GM19239 (cell line): ENCODE data around the gene SLC35A2.
"Not testable (repeated sequence)": the region's sequence is repeated elsewhere in the genome, so short reads cannot be mapped to it uniquely, and the experiment has no call there.

Source experiments
- DNase-seq: peaks from one replicate; pipeline ENCODE4 v3.0.0; 2011; ENCODE audit warnings: low spot score; ENCODE audit not compliant: insufficient read length
- FAIRE-seq: peaks from 2 replicates; lab custom pipeline; 2011; peaks lifted over from hg19 to GRCh38; lab: Jason Lieb, UNC

SLC35A2 gene

DNA sequence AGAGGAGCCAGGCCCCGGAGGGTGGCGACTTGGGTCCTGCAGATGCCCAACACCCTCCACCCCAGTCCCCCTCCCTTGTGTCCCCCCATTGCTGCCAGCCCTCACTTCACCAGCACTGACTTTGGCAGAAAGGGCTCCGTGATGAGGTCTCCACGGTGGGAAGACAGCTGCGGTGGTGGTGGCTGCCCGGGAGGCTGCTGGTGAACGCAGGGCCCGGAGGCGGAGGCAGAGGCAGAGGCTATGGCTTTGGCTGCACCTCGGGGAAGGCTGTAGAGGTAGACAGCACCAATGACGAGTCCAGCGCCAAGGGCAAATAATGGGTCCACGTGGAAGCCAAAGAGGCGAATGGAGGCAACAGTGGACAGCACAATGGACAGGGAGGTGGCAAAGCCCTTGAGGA is 6.8 kb downstream of the SLC35A2 start:
- FAIRE-seq (no peak), DNase-seq (no peak)

DNA sequence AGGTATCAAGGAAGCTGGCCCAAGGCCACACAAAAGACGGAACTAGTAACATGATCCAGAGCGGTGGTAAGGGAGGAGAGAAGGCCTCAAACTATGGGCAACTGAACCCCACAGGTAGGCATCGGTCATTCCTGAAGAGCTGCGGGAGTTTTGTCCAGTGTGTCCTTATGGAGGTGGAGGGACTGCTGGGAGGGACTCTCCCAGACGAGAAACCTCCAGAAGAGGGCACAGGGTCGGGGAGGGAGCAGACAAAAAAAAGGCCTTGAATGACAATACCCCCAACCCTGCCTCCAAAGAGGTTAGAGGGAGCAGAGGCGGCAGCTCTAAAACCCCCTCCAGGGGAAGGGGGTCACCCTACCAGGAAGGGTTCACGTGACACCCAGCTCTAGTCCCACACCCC is 7.3 kb downstream of the SLC35A2 start:
- no peak for DNase-seq
- no peak for FAIRE-seq

DNA sequence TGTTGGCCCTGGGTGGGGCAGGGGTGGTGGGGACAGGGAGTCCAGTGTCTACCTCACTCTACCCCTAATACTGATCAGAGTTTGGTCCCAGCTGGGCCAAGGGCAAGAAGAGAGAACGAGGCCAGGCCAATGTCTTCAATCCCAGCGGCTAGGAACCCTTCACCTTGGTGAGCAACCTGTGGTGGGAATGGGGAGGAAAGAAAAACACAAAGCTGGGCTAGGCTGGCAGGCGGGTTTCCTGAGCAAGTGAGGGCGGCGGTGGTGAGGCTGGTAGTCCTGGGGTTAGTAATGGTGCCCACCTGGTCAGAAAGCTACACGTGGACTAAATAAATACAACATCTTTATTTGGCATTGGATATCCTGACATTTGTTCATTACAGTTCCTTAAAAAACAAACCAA is 8.2 kb downstream of the SLC35A2 start:
- DNase-seq (no peak), FAIRE-seq (no peak)

DNA sequence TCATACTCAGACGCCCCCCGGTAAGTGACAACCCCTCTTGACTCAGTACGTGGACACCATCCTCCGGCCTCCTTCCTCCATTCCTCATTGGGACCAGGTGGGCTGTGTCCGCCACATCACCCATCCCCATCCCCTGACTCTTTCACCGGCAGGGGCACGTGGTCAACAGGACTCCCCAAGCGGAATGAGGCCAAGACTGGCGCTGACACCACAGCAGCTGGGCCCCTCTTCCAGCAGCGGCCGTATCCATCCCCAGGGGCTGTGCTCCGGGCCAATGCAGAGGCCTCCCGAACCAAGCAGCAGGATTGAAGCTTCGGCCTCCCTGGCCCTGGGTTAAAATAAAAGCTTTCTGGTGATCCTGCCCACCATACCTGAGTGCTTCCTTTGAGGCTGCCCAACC is 8.7 kb downstream of the SLC35A2 start:
- DNase-seq (no peak), FAIRE-seq (no peak)

DNA sequence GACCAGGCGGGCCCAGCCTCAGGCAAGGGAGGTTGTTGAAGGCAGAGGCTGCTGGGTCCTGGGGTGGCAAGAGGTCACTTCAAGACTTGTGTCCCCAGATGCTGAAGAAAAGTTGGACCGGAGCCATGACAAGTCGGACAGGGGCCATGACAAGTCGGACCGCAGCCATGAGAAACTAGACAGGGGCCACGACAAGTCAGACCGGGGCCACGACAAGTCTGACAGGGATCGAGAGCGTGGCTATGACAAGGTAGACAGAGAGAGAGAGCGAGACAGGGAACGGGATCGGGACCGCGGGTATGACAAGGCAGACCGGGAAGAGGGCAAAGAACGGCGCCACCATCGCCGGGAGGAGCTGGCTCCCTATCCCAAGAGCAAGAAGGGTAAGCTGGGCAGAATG is 9.3 kb downstream of the SLC35A2 start:
- DNase-seq, result no peak
- FAIRE-seq, result no peak

DNA sequence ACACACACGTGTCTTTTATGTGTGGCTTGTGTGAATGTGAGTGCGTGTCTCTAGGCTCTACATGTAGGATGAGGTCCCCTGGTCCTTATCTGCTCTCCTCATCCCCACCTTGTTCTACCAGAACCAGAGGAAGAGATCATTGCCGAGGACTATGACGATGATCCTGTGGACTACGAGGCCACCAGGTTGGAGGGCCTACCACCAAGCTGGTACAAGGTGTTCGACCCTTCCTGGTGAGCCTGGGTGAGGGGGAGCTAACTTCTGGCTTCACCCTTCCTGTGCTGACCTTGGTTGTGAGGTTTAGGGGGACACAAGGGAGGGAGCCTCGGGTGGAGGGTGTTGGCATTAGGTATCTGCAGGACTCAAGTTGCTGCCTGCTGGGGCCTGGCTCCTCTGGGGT is 10.4 kb downstream of the SLC35A2 start:
- no peak for FAIRE-seq
- DNase-seq, result no peak

DNA sequence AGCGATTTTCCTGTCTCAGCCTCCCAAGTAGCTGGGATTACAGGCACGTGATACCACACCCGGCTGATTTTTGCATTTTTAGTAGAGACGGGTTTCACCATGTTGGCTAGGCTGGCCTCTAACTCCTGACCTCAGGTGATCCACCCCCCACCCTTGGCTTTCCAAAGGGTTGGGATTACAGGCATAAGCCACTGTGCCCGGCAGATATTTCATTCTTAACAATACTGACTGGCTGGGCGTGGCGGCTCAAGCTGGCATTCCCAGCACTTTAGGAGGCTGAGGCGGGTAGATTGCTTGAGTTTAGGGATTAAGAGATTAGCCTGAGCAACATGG is 12.4 kb downstream of the SLC35A2 start:
- DNase-seq (no peak), FAIRE-seq (no peak)

DNA sequence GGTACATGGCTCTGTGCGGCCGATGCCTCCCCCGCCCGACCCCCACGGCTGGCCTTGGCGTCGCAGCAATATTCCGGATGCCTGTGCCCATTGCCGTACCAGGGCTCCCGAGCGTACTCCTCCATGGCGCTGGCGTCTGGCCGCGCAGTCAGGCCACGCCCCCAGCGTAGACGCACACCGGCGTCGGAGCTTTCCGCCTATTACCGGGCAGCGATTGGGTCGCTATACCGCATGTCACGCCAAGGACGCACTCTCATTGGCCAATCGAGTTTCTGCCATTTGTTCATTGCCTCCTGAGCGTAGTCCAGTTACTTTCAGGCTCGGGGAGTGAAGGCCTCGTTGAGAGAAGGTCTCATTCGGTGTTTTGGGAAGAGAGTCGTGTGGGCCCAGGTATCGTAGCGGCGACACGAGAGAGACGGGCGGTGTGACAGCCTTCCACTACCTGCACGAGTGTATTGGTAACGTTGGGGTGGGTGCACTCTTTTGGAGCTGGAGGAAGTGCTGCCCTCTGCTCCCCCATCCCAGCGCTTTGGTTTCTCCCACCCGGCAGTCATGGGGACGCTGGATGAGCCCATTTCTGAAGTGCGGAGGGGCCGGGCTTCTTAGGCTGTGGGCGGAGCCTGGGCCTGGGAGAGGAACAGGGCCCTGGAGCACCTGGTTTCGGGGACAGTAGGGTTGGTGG is 13.7 kb downstream of the SLC35A2 start, which contains the start of the genes PQBP1 and TIMM17B:
Gene PQBP1, plus strand, starts transcription at position 306 of the 682 bp plus-strand sequence. CDS start 580 bp downstream, outside the sequence.
Gene TIMM17B, minus strand, starts transcription at position 144 of the 682 bp plus-strand sequence. Its CDS starts 19 bp downstream, at position 125.
- DNase-seq (peak; percentile 63), FAIRE-seq (peak; percentile 99)

DNA sequence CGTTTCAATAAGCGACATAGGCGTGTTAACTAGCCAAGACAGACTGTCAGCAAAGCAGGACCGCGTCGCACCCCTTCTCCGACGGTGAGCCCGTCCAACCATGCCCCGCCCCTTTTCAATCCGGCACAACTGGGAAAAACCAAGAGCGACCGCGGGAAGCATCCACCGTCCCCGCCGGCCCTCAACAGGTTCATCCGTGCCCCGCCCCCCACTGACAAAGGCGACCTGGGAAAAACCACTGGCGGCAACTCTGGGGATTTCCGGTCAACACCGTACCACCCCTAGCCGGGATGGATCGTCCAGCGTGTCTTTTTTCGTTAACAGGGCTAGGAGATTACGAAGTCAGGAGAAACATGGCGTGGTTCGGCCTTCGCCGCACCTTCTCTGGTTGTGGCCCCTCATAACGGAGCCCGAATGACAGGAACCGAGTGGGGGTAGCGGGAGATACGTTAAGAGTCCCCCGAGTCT is 14.3 kb downstream of the SLC35A2 start:
- FAIRE-seq (no peak), DNase-seq (no peak)

DNA sequence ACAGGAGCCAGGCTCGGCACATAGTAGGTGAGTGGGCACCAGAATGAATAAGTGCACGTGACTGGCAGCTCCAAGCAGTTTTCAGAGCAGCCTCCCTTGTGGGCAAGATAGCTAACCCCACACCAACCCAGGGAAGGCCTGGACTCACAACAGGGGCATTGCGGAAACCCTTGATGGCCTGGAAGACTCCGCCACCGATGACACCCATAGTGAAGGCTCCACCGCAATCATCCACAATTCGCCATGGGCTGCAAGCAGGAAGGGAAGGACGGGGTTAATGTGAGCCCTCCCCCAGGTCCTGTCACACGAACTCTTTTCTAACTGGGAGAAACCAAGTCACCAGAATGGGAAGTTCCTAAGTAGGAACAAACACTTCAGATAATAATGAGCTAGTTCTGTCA is 14.8 kb downstream of the SLC35A2 start:
- DNase-seq, result no peak
- FAIRE-seq, result peak; percentile 44

DNA sequence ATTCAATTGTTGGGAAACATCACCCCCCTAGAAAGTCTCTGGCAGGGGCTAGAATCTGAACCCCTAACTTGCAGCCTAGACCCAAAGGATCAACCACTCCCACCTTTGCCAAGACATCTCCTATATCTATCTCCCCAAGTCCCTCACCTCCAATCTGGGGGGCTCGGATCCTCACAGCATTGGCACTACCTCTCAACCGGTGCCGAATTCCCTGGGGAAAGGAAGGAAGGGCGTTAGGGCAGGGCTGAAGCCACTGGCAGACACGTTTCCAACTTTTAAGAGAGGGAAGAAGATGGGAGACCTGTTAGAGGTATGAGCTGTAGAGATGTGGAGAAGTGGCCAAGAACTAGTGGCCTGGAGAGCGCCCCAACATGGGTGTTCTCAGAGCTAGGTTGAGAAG is 16.6 kb downstream of the SLC35A2 start:
- DNase-seq, result no peak

DNA sequence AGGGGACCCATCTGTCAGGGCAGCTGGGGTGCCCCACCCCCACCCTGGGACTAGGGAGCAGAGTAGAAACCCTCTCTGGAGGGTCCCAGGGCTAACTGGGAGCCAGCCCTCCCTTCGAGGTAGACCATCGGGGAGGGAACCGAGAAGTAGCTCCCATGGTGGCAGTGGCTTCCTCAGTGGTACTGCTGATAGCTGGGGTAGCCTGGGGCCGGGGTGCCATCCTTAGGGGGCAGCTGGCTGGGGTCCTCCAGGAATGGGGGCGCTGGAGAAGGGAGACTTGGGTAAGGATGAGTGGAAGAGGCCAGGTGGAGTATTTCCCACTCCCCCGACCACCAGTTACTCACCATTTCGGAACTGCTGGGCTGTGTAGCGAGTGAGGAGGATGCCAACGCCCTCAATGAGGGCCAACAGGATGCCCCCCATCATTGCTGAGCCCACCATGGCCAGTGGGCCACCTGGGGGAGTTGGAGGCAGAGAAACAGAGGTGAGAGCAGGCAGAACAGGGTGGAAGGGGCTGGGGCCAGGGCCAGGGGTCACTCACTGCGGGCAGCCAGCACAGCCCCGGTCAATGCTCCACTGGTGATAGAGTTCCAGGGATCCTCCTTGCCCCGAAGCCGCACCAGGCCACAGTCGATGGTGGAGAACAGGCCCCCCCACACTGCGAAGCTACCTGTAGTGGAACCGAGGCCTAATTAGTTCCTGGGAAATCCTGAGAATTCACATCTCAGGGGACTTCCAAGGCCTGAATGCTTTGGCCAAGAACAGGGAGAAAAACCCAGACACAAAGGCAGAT is 17.7 kb downstream of the SLC35A2 start:
- FAIRE-seq, result no peak

More for the DNA sequence above, 16.6 kb downstream of the SLC35A2 start:
- FAIRE-seq, result no peak

DNA sequence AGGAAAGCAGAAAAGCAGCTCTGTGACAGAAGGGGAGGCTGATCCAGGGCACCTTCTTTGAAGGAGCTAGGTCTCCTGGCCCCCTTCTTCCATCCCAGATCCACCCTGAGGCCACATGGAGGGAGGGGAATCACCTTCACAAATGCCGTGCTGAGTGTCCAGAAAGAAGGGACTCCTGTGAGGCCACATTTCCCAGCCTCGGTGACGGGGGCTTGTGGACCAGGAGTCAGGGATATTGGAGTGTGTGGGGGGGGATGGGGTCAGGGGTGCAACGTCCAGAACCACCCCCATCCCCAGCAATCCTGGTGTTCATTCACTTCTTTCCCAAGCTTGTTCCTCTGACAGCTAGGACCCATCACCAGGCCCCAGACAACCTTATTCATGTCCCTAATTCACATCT is 18.6 kb downstream of the SLC35A2 start:
- FAIRE-seq, result no peak
- no peak for DNase-seq

More for the DNA sequence above, 17.7 kb downstream of the SLC35A2 start:
- DNase-seq, result no peak

DNA sequence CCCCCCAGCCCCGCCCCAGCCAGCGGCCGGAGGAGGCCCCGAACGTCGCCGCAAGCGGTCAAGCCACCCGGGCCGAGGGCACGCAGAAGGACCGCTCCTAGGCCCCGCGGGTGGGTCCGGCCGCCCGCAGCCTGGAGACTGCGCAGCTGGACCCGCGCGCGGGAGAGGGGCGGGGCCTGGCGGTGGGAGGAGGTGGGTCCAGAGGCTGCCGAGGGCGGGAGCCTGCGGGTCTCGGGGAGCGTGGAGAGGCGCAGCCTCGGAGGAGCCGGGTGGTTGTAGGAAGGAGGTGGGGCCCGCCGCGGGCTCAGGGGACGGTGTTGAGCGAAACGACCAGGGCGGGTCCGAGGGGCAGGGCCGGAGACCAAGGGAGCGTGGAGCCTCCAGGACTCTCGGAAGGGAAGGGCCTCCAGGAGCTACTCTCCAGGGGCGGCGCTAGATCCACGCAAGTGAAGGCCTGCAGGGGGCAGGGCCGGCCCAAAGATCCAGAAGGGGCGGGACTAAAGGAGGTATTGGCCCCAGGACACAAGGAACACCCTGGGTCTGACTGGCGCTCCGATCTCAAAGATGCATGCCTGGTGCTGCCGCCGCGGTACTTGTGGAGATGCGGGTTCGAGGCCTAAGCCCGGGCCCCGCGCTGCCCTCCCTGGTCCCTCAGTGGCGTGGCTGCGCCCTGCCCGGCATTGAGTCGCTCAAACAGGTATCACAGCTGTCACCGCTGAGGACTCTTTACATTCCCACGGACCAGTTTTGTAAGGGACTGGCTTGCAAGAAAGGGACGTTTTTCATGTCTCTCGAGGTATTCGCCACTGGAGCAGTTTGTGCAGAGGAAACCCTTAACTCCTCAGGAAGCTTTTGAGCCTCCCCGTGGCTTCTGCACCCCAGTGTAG is 19.8 kb downstream of the SLC35A2 start:
- DNase-seq, result no peak
- FAIRE-seq, result peak; percentile 91

DNA sequence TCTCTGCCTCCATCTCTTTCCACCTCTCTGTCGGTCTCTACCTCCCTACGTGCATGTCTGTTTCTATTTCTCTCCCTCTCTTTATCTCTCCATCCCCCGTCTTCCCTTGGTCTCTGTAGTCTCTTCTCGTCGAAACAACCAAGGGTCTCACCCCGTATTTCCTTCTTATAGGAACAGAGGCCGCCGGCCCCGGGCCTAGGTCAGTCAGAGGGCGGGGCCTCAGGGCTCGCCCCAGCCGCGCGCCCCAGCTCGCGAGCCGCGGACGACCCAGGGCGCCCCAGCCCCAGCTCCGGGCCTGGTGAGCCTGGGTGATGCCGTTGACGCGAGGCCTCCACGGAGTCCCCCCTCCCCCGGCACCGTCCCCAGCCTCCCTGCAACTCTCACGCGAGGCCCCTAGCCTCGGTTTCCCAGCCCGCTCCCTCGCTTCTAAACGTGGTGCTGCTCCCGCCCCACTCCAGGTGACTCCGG is 20.5 kb downstream of the SLC35A2 start:
- DNase-seq (no peak), FAIRE-seq (peak; percentile 21)

DNA sequence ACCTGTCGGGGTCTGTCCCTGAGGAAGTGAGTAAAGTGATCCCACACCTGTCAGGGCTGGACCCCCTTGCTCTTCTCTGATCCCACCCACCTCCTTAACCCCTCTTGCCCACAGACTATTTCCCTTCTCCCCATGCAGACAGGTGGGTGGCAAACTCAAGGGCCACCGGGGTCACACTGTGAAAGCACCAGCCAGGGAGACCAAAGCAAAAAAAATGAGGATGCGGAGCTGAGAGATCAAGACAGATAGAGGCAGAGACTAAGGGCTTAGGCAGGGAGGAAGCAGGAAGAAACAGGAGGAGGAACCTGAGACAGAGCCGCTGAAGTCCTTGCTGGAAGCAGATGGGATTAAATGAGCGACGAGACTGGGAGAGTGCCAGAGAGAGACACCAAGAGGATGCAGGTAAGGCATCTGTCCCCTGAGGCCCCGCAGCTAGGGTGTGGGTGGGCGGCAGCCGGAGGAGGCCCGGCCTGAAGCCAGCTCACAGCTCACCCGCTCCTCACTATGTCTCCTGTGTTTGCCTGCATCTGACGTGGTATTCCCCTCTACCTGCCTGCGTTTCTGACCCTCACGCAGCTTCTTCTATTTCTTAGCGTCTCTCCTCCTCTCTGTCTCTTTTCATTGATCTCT is 21.0 kb downstream of the SLC35A2 start:
- DNase-seq (no peak), FAIRE-seq (peak; percentile 83)

DNA sequence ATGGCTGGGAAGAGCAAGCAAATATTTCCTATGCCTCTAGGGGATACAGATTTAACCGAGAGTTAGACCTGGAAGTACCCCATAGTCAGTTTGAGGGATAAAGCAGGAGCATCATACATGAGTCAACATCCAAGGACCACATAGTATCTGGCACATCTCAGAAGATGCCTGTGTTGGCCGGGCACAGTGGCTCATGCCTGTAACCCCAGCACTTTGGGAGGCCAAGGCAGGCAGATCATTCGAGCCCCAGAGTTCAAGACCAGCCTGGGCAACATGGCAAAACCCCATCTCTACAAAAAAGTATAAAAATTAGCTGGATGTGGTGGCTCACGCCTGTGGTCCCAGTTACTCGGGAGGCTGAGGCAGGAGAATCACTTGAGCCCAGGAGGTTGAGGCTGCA is 24.9 kb downstream of the SLC35A2 start:
- not testable (repeated sequence) for DNase-seq, FAIRE-seq

DNA sequence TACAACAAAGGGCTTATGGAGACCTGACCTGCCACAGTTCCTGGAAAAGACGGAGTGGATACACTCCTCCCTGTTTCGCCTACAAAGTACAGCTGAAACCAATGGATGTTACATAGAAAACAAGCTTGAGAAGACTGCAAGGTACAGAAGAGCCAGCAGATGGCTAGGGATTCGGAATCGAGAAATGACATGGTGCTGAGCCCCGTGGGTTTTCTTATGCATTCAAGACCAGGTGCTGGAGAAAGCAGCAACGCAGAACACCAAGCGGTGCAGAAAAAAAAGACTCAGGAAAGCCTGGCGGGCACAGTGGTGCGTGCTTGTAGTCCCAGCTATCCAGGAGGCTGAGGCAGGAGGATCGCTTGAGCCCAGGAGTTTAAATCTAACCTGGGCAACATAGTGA is 27.7 kb downstream of the SLC35A2 start:
- DNase-seq (no peak), FAIRE-seq (no peak)

DNA sequence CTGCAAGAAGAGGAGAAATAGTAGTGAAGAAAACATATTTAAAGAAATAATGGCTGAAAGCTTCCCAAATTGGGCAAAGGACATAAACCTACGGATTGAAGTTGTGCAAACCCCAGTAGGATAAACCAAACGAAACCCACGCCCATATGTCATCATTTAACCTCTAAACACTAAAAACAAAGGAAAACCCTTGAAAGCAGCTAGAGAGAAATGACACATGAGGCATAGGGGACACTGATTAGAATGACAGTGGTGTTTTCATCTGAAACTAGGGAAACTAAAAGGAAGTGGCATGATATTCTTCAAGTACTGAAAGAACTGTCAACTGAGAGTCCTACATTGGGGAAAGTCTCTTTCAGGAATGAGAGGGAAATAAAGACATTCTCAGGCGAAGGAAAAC is 34.5 kb downstream of the SLC35A2 start:
- DNase-seq, FAIRE-seq: not testable (repeated sequence)

DNA sequence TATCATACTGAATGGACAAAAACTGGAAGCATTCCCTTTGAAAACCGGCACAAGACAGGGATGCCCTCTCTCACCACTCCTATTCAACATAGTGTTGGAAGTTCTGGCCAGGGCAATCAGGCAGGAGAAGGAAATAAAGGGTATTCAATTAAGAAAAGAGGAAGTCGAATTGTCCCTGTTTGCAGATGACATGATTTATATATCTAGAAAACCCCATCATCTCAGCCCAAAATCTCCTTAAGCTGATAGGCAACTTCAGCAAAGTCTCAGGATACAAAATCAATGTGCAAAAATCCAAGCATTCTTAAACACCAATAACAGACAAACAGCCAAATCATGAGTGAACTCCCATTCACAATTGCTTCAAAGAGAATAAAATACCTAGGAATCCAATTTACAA is 39.4 kb downstream of the SLC35A2 start:
- not testable (repeated sequence) for DNase-seq, FAIRE-seq
